ENCODE results near the gene DCXR. TPM values are rescaled to one million over a fixed set of nuclear protein-coding genes. Genes with fewer than 3 reads are reported as not detected.
A peak's percentile ranks its signal among the peaks of the same experiment; 100 is the strongest.

DCXR gene
- total and polyA plus RNA-seq, 2 of the 13 experiments (the other 11 are each of a cell fraction or from before 2014, with no cell fraction given) = 287 to 311 TPM

- TF ChIP-seq XBP1 (CRISPR knock-in tag; IDR thresholded peaks at IDR 0.05) (peak; percentile 31; the same call in 1 of the 2 replicates), CREM (IDR thresholded peaks at IDR 0.05) (peak; percentile 59; the same call in 1 of the 2 replicates), CREM (CRISPR knock-in tag; IDR thresholded peaks at IDR 0.05) (no peak), ZKSCAN1 (IDR thresholded peaks at IDR 0.05; ENCODE audit: low read length) (no peak), ZNF274 (CRISPR knock-in tag; IDR thresholded peaks at IDR 0.05) (peak; percentile 75), ZBTB7A (CRISPR knock-in tag; IDR thresholded peaks at IDR 0.05) (peak; percentile 98), ZNF556 (CRISPR knock-in tag; IDR thresholded peaks at IDR 0.05; ENCODE audit: borderline replicate concordance) (peak; percentile 68), TBX3 (IDR thresholded peaks at IDR 0.05; ENCODE audit: borderline replicate concordance) (peak; percentile 92), ZNF510 (CRISPR knock-in tag; IDR thresholded peaks at IDR 0.05; ENCODE audit: low read depth) (0 out of 2 replicates have a peak, but pooled peaks have one; percentile 70), ZBTB8A (CRISPR knock-in tag; IDR thresholded peaks at IDR 0.05; ENCODE audit: borderline replicate concordance, low read depth) (no peak; the same call in 1 of the 2 replicates), ZNF639 (CRISPR knock-in tag; conservative IDR thresholded peaks at IDR 0.05) (peak; percentile 83; the same call in 1 of the 2 replicates), GTF2F1 (IDR thresholded peaks at IDR 0.05; ENCODE audit: low read length) (no peak), FOXC1 (CRISPR knock-in tag; IDR thresholded peaks at IDR 0.05; ENCODE audit: borderline replicate concordance) (no peak), AHR (CRISPR knock-in tag; IDR thresholded peaks at IDR 0.05) (peak; percentile 53; the same call in 1 of the 2 replicates), BRCA1 (CRISPR knock-in tag; IDR thresholded peaks at IDR 0.05) (peak; percentile 91), ZFP41 (CRISPR knock-in tag; IDR thresholded peaks at IDR 0.05; ENCODE audit: borderline replicate concordance) (no peak; the same call in 1 of the 2 replicates), RBAK (CRISPR knock-in tag; IDR thresholded peaks at IDR 0.05) (no peak), U2AF1 (optimal IDR thresholded peaks at IDR 0.05; ENCODE audit: low read depth, low read length) (peak; percentile 33), ZNF205 (CRISPR knock-in tag; IDR thresholded peaks at IDR 0.05) (peak; percentile 90)
- TF ChIP-seq, protein P1, sequence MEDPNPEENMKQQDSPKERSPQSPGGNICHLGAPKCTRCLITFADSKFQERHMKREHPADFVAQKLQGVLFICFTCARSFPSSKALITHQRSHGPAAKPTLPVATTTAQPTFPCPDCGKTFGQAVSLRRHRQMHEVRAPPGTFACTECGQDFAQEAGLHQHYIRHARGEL (CRISPR knock-in tag; IDR thresholded peaks at IDR 0.05) = peak; percentile 88; the same call in 1 of the 2 replicates
- TF ChIP-seq, protein P2, sequence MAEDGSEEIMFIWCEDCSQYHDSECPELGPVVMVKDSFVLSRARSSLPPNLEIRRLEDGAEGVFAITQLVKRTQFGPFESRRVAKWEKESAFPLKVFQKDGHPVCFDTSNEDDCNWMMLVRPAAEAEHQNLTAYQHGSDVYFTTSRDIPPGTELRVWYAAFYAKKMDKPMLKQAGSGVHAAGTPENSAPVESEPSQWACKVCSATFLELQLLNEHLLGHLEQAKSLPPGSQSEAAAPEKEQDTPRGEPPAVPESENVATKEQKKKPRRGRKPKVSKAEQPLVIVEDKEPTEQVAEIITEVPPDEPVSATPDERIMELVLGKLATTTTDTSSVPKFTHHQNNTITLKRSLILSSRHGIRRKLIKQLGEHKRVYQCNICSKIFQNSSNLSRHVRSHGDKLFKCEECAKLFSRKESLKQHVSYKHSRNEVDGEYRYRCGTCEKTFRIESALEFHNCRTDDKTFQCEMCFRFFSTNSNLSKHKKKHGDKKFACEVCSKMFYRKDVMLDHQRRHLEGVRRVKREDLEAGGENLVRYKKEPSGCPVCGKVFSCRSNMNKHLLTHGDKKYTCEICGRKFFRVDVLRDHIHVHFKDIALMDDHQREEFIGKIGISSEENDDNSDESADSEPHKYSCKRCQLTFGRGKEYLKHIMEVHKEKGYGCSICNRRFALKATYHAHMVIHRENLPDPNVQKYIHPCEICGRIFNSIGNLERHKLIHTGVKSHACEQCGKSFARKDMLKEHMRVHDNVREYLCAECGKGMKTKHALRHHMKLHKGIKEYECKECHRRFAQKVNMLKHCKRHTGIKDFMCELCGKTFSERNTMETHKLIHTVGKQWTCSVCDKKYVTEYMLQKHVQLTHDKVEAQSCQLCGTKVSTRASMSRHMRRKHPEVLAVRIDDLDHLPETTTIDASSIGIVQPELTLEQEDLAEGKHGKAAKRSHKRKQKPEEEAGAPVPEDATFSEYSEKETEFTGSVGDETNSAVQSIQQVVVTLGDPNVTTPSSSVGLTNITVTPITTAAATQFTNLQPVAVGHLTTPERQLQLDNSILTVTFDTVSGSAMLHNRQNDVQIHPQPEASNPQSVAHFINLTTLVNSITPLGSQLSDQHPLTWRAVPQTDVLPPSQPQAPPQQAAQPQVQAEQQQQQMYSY (CRISPR knock-in tag; IDR thresholded peaks at IDR 0.05) = peak; percentile 80; the same call in 1 of the 2 replicates
- TF ChIP-seq, protein P3, sequence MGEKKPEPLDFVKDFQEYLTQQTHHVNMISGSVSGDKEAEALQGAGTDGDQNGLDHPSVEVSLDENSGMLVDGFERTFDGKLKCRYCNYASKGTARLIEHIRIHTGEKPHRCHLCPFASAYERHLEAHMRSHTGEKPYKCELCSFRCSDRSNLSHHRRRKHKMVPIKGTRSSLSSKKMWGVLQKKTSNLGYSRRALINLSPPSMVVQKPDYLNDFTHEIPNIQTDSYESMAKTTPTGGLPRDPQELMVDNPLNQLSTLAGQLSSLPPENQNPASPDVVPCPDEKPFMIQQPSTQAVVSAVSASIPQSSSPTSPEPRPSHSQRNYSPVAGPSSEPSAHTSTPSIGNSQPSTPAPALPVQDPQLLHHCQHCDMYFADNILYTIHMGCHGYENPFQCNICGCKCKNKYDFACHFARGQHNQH (CRISPR knock-in tag; IDR thresholded peaks at IDR 0.05) = peak; percentile 98
Observed at GRCh38 chr17:82000803-82001570, 36.5 kb downstream of the DCXR start (continued).
